ENCODE measurements around the gene CSMD2.

Gene CSMD2

GRCh38 chr1:33622757-33623156 lies 542.3 kb downstream of the CSMD2 start:
- Histone ChIP-seq H3K36me3 (ENCODE audit: insufficient read depth, low read length) (no peaks in the 10 kb centered on the region), H3K4me1 (ENCODE audit: insufficient read depth, low read length) (no peaks in the 10 kb centered on the region), H3K9ac (ENCODE audit: low read depth, low read length) (no peak overlapping the region), H3K9me3 (ENCODE audit: control insufficient read depth, insufficient read depth, low read length) (no peaks in the 10 kb centered on the region)

GRCh38 chr1:33618636-33619035 lies 546.4 kb downstream of the CSMD2 start:
- no peaks in the 10 kb centered on the region for H3K9me3 ChIP-seq (ENCODE audit: control insufficient read depth, insufficient read depth, low read length)
- no peaks in the 10 kb centered on the region for H3K36me3 ChIP-seq (ENCODE audit: insufficient read depth, low read length)
- no peaks in the 10 kb centered on the region for H3K4me1 ChIP-seq (ENCODE audit: insufficient read depth, low read length)
- no peak overlapping the region for H3K9ac ChIP-seq (ENCODE audit: low read depth, low read length)

- Histone ChIP-seq H3K4me1 (ENCODE audit: insufficient read depth, low read length) (no peaks in the 10 kb centered on the region), H3K9me3 (ENCODE audit: control insufficient read depth, insufficient read depth, low read length) (no peaks in the 10 kb centered on the region), H3K9ac (ENCODE audit: low read depth, low read length) (no peak overlapping the region), H3K36me3 (ENCODE audit: insufficient read depth, low read length) (no peaks in the 10 kb centered on the region)
These were observed 547.6 kb downstream of the CSMD2 start for GRCh38 chr1:33617451-33617850.

GRCh38 chr1:33616780-33617179 lies 548.2 kb downstream of the CSMD2 start:
- no peaks in the 10 kb centered on the region for H3K36me3 ChIP-seq (ENCODE audit: insufficient read depth, low read length)
- no peaks in the 10 kb centered on the region for H3K4me1 ChIP-seq (ENCODE audit: insufficient read depth, low read length)
- no peak overlapping the region for H3K9ac ChIP-seq (ENCODE audit: low read depth, low read length)
- H3K9me3 ChIP-seq (ENCODE audit: control insufficient read depth, insufficient read depth, low read length): no peaks in the 10 kb centered on the region

- Histone ChIP-seq H3K9ac (ENCODE audit: low read depth, low read length) (no peak overlapping the region), H3K9me3 (ENCODE audit: control insufficient read depth, insufficient read depth, low read length) (no peaks in the 10 kb centered on the region), H3K4me1 (ENCODE audit: insufficient read depth, low read length) (no peaks in the 10 kb centered on the region), H3K36me3 (ENCODE audit: insufficient read depth, low read length) (no peaks in the 10 kb centered on the region)
These were observed 549.5 kb downstream of the CSMD2 start for GRCh38 chr1:33615546-33615945.

- no peak overlapping the region for H3K9ac ChIP-seq (ENCODE audit: low read depth, low read length)
These were observed 554.1 kb downstream of the CSMD2 start for GRCh38 chr1:33610864-33611455.

GRCh38 chr1:33610391-33610790 lies 554.6 kb downstream of the CSMD2 start:
- Histone ChIP-seq H3K36me3 (ENCODE audit: insufficient read depth, low read length) (no peaks in the 10 kb centered on the region), H3K9ac (ENCODE audit: low read depth, low read length) (no peak overlapping the region), H3K4me1 (ENCODE audit: insufficient read depth, low read length) (no peaks in the 10 kb centered on the region), H3K9me3 (ENCODE audit: control insufficient read depth, insufficient read depth, low read length) (no peaks in the 10 kb centered on the region)

More at GRCh38 chr1:33610864-33611455, 554.1 kb downstream of the CSMD2 start:
- no peaks in the 10 kb centered on the region for H3K9me3 ChIP-seq (ENCODE audit: control insufficient read depth, insufficient read depth, low read length)
- no peaks in the 10 kb centered on the region for H3K4me1 ChIP-seq (ENCODE audit: insufficient read depth, low read length)
- no peaks in the 10 kb centered on the region for H3K36me3 ChIP-seq (ENCODE audit: insufficient read depth, low read length)

GRCh38 chr1:33609739-33610138 lies 555.3 kb downstream of the CSMD2 start:
- H3K9ac ChIP-seq (ENCODE audit: low read depth, low read length): no peak overlapping the region
- H3K9me3 ChIP-seq (ENCODE audit: control insufficient read depth, insufficient read depth, low read length): no peaks in the 10 kb centered on the region
- H3K36me3 ChIP-seq (ENCODE audit: insufficient read depth, low read length): no peaks in the 10 kb centered on the region
- no peaks in the 10 kb centered on the region for H3K4me1 ChIP-seq (ENCODE audit: insufficient read depth, low read length)

- Histone ChIP-seq H3K36me3 (ENCODE audit: insufficient read depth, low read length) (no peaks in the 10 kb centered on the region), H3K9me3 (ENCODE audit: control insufficient read depth, insufficient read depth, low read length) (no peaks in the 10 kb centered on the region), H3K9ac (ENCODE audit: low read depth, low read length) (no peak overlapping the region), H3K4me1 (ENCODE audit: insufficient read depth, low read length) (no peaks in the 10 kb centered on the region)
These were observed 556.1 kb downstream of the CSMD2 start for GRCh38 chr1:33608825-33609400.

- no peaks in the 10 kb centered on the region for H3K36me3 ChIP-seq (ENCODE audit: insufficient read depth, low read length)
- H3K9ac ChIP-seq (ENCODE audit: low read depth, low read length): no peak overlapping the region
- H3K4me1 ChIP-seq (ENCODE audit: insufficient read depth, low read length): no peaks in the 10 kb centered on the region
- H3K9me3 ChIP-seq (ENCODE audit: control insufficient read depth, insufficient read depth, low read length): no peaks in the 10 kb centered on the region
These were observed 557.5 kb downstream of the CSMD2 start for GRCh38 chr1:33607444-33608005.

GRCh38 chr1:33606272-33606671 lies 558.8 kb downstream of the CSMD2 start:
- Histone ChIP-seq H3K4me1 (ENCODE audit: insufficient read depth, low read length) (no peaks in the 10 kb centered on the region), H3K9me3 (ENCODE audit: control insufficient read depth, insufficient read depth, low read length) (no peaks in the 10 kb centered on the region), H3K9ac (ENCODE audit: low read depth, low read length) (no peak overlapping the region), H3K36me3 (ENCODE audit: insufficient read depth, low read length) (no peaks in the 10 kb centered on the region)

- H3K36me3 ChIP-seq (ENCODE audit: insufficient read depth, low read length): no peaks in the 10 kb centered on the region
These were observed 562.8 kb downstream of the CSMD2 start for GRCh38 chr1:33602271-33602670.

GRCh38 chr1:33601751-33602150 lies 563.3 kb downstream of the CSMD2 start:
- H3K36me3 ChIP-seq (ENCODE audit: insufficient read depth, low read length): no peaks in the 10 kb centered on the region
- no peaks in the 10 kb centered on the region for H3K9me3 ChIP-seq (ENCODE audit: control insufficient read depth, insufficient read depth, low read length)
- no peaks in the 10 kb centered on the region for H3K4me1 ChIP-seq (ENCODE audit: insufficient read depth, low read length)
- H3K9ac ChIP-seq (ENCODE audit: low read depth, low read length): no peak overlapping the region

More at GRCh38 chr1:33602271-33602670, 562.8 kb downstream of the CSMD2 start:
- H3K9me3 ChIP-seq (ENCODE audit: control insufficient read depth, insufficient read depth, low read length): no peaks in the 10 kb centered on the region
- no peaks in the 10 kb centered on the region for H3K4me1 ChIP-seq (ENCODE audit: insufficient read depth, low read length)
- no peak overlapping the region for H3K9ac ChIP-seq (ENCODE audit: low read depth, low read length)

GRCh38 chr1:33599516-33600115 lies 565.4 kb downstream of the CSMD2 start:
- Histone ChIP-seq H3K36me3 (ENCODE audit: insufficient read depth, low read length) (no peaks in the 10 kb centered on the region; the same call in 1 of the 2 replicates), H3K4me1 (ENCODE audit: insufficient read depth, low read length) (no peaks in the 10 kb centered on the region), H3K9me3 (ENCODE audit: control insufficient read depth, insufficient read depth, low read length) (no peaks in the 10 kb centered on the region), H3K9ac (ENCODE audit: low read depth, low read length) (no peak overlapping the region)

GRCh38 chr1:33588726-33589125 lies 576.3 kb downstream of the CSMD2 start:
- no peaks in the 10 kb centered on the region for H3K36me3 ChIP-seq (ENCODE audit: insufficient read depth, low read length)
- no peaks in the 10 kb centered on the region for H3K9me3 ChIP-seq (ENCODE audit: control insufficient read depth, insufficient read depth, low read length)
- no peaks in the 10 kb centered on the region for H3K4me1 ChIP-seq (ENCODE audit: insufficient read depth, low read length)
- H3K9ac ChIP-seq (ENCODE audit: low read depth, low read length): no peak overlapping the region

Measured in ES-I3 (cell line).